ENCODE measurements around the gene ERO1B.
"Not testable (repeated sequence)": the region's sequence is repeated elsewhere in the genome, so short reads cannot be mapped to it uniquely, and the experiment has no call there.

Gene ERO1B

GRCh38 chr1:236247286-236247685, 34.5 kb downstream of the ERO1B start:
- FAIRE-seq: no peak

GRCh38 chr1:236242568-236242967, 39.2 kb downstream of the ERO1B start:
- FAIRE-seq: no peak

- no peak for FAIRE-seq
Observed at GRCh38 chr1:236240675-236241074, 41.1 kb downstream of the ERO1B start.

GRCh38 chr1:236239092-236239585, 42.6 kb downstream of the ERO1B start:
- no peak for FAIRE-seq

GRCh38 chr1:236235116-236235515, 46.6 kb downstream of the ERO1B start:
- no peak for FAIRE-seq

GRCh38 chr1:236228411-236228810, 53.3 kb downstream of the ERO1B start:
- FAIRE-seq: no peak

GRCh38 chr1:236222632-236223031, 59.1 kb downstream of the ERO1B start:
- no peak for FAIRE-seq

- FAIRE-seq: no peak
Observed at GRCh38 chr1:236220473-236220872, 61.3 kb downstream of the ERO1B start.

GRCh38 chr1:236214761-236215160, 67.0 kb downstream of the ERO1B start:
- FAIRE-seq: no peak

- no peak for FAIRE-seq
Observed at GRCh38 chr1:236213534-236213933, 68.2 kb downstream of the ERO1B start.

GRCh38 chr1:236211815-236212214, 69.9 kb downstream of the ERO1B start:
- no peak for FAIRE-seq

GRCh38 chr1:236209713-236210112, 72.0 kb downstream of the ERO1B start:
- FAIRE-seq: peak; percentile 5

GRCh38 chr1:236209185-236209584, 72.6 kb downstream of the ERO1B start:
- FAIRE-seq: no peak

GRCh38 chr1:236207569-236207968, 74.2 kb downstream of the ERO1B start:
- FAIRE-seq: no peak

GRCh38 chr1:236207121-236207520, 74.6 kb downstream of the ERO1B start:
- FAIRE-seq: no peak

- FAIRE-seq: no peak
Observed at GRCh38 chr1:236206548-236206947, 75.2 kb downstream of the ERO1B start.

GRCh38 chr1:236204656-236205055, 77.1 kb downstream of the ERO1B start:
- no peak for FAIRE-seq

GRCh38 chr1:236204039-236204438, 77.7 kb downstream of the ERO1B start:
- no peak for FAIRE-seq

- FAIRE-seq: no peak
Observed at GRCh38 chr1:236201786-236202185, 80.0 kb downstream of the ERO1B start.

- no peak for FAIRE-seq
Observed at GRCh38 chr1:236200925-236201324, 80.8 kb downstream of the ERO1B start.

- FAIRE-seq: no peak
Observed at GRCh38 chr1:236193184-236193583, 88.6 kb downstream of the ERO1B start.

- FAIRE-seq: not testable (repeated sequence)
Observed at GRCh38 chr1:236188084-236188483, 93.7 kb downstream of the ERO1B start.

GRCh38 chr1:236186471-236186870, 95.3 kb downstream of the ERO1B start:
- not testable (repeated sequence) for FAIRE-seq

- no peak for FAIRE-seq
Observed at GRCh38 chr1:236185687-236186086, 96.1 kb downstream of the ERO1B start.

GRCh38 chr1:236181059-236181458, 100.7 kb downstream of the ERO1B start:
- FAIRE-seq: no peak

GRCh38 chr1:236179634-236180033, 102.1 kb downstream of the ERO1B start:
- FAIRE-seq: no peak
